Measurements from ENCODE around the gene REM2. TPM values are rescaled to one million over a fixed set of nuclear protein-coding genes. Genes with fewer than 3 reads are reported as not detected.

REM2 gene
- total RNA-seq, 1 experiment from 2014 or later: 1.5 TPM

DNA sequence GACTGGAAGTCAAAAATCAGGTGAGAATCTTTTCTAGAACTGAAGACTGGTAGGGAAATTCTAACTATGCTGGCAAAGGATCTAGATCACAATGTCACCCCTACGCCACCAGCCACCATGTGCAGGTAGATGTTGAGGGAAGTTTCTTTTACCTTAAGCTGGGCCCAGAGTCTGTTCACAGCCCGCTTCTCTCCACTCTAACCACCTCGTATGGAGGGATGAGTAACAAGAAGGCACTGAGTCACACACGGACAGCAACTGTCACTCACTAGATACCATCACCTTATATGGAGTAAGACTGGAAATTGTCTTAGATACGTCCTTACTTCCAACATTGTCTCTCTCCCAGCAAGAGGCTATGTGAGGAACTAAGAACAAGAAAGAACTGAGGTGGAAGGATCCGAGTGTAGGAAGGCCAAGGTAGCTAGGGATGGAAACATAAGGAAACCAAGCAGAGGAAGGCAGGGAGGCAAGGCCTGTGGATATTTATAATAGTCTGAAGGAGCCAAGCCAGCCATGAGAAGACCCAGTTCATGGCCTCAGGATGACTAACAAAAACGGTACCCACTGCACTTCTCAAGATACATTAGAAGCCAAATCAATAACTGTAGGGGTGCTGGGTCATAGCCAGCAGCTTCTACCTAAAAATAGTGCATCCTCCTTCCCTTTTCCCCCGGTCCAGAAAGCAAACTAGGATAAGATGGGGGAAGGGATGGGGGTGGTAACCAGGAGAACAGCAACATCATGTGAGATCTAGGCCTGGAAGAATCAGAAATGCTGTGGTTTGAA, 15.5 kb downstream of the REM2 start (continued):
- TF ChIP-seq, protein P1, sequence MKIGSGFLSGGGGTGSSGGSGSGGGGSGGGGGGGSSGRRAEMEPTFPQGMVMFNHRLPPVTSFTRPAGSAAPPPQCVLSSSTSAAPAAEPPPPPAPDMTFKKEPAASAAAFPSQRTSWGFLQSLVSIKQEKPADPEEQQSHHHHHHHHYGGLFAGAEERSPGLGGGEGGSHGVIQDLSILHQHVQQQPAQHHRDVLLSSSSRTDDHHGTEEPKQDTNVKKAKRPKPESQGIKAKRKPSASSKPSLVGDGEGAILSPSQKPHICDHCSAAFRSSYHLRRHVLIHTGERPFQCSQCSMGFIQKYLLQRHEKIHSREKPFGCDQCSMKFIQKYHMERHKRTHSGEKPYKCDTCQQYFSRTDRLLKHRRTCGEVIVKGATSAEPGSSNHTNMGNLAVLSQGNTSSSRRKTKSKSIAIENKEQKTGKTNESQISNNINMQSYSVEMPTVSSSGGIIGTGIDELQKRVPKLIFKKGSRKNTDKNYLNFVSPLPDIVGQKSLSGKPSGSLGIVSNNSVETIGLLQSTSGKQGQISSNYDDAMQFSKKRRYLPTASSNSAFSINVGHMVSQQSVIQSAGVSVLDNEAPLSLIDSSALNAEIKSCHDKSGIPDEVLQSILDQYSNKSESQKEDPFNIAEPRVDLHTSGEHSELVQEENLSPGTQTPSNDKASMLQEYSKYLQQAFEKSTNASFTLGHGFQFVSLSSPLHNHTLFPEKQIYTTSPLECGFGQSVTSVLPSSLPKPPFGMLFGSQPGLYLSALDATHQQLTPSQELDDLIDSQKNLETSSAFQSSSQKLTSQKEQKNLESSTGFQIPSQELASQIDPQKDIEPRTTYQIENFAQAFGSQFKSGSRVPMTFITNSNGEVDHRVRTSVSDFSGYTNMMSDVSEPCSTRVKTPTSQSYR (CRISPR knock-in tag; IDR thresholded peaks at IDR 0.05): no peak
- TF ChIP-seq ZNF512 (CRISPR knock-in tag; IDR thresholded peaks at IDR 0.05; ENCODE audit: borderline replicate concordance) (no peak), NFE2L1 (CRISPR knock-in tag; IDR thresholded peaks at IDR 0.05) (no peak), USF1 (CRISPR knock-in tag; IDR thresholded peaks at IDR 0.05) (no peak), ZNF671 (CRISPR knock-in tag; IDR thresholded peaks at IDR 0.05) (no peak), GRHL2 (CRISPR knock-in tag; IDR thresholded peaks at IDR 0.05; ENCODE audit: insufficient replicate concordance, severe bottlenecking) (no peak), ZNF396 (CRISPR knock-in tag; IDR thresholded peaks at IDR 0.05; ENCODE audit: borderline replicate concordance) (no peak)

DNA sequence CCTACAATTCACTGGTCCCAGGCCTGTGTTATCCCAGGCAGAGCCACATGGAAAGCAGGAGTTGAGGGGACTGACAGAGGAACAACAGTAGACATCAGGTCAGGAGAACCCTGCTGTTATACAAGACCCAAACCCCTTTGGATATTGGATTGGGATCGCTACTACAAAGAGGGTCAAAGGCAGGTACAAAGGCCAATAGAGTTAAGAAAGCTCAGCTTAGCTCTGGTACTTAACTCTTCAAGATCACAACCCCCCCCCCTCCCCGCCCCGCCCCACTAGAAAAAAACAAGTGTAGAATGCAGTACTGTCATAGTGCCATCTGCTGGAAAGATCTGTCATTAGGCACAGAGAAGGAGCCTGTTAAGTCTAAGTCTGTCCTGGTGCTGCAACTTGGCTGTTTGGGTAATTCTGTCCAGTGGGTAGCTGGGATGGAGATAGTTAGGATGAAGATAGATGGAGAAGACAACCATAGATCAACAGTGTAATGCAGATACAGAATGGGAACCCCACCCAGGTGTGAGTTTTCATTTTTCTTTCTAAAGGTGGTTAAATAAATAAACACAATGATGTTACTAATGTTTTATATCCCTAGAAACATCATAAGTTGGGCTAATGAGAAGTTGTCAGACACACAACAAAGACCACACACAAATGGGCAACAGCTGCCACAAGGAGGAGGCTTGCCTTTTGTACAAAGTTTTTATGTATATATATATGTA, 17.2 kb downstream of the REM2 start:
- CTCF ChIA-PET: interaction anchor here (0.5 to 4.0 kb wide), 43 partner anchors 8 to 344 kb away, joined by 3 to 52 read pairs (median 4); partner anchors contain the start of genes HAUS4, LRP10, OXA1L and PRMT5
- ATAC-seq (peak; percentile 79), DNase-seq (ENCODE audit: low spot score) (peak; percentile 28)
- Mint-ChIP-seq H3K36me3 (peaks cover 43% of the 10 kb centered on the region), H3K9me3 (no peaks in the 10 kb centered on the region), H3K4me1 (peaks cover 8% of the 10 kb centered on the region), H3K4me3 (no peak overlapping the region), H3K27ac (no peak overlapping the region), H3K27me3 (ENCODE audit: low read depth) (peaks cover 49% of the 10 kb centered on the region)
- POLR2A ChIA-PET: interaction anchor here (0.9 to 2.1 kb wide), 4 partner anchors 14 to 77 kb away, joined by 4 to 6 read pairs (median 4); partner anchors contain the start of genes LRP10 and REM2
- peak; percentile 31; the same call in 1 of the 2 replicates for TF ChIP-seq GABPB1 (CRISPR knock-in tag; IDR thresholded peaks at IDR 0.05)
- TF ChIP-seq FOXP1 (CRISPR knock-in tag; IDR thresholded peaks at IDR 0.05; ENCODE audit: borderline replicate concordance): no peak
- TF ChIP-seq, protein P2, sequence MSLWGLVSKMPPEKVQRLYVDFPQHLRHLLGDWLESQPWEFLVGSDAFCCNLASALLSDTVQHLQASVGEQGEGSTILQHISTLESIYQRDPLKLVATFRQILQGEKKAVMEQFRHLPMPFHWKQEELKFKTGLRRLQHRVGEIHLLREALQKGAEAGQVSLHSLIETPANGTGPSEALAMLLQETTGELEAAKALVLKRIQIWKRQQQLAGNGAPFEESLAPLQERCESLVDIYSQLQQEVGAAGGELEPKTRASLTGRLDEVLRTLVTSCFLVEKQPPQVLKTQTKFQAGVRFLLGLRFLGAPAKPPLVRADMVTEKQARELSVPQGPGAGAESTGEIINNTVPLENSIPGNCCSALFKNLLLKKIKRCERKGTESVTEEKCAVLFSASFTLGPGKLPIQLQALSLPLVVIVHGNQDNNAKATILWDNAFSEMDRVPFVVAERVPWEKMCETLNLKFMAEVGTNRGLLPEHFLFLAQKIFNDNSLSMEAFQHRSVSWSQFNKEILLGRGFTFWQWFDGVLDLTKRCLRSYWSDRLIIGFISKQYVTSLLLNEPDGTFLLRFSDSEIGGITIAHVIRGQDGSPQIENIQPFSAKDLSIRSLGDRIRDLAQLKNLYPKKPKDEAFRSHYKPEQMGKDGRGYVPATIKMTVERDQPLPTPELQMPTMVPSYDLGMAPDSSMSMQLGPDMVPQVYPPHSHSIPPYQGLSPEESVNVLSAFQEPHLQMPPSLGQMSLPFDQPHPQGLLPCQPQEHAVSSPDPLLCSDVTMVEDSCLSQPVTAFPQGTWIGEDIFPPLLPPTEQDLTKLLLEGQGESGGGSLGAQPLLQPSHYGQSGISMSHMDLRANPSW (CRISPR knock-in tag; conservative IDR thresholded peaks at IDR 0.05; ENCODE audit: low read depth): no peak
- 0 out of 2 replicates have a peak, but pooled peaks have one; percentile 27 for TF ChIP-seq CTCF (IDR thresholded peaks at IDR 0.05)
- TF ChIP-seq TP53 (CRISPR knock-in tag; IDR thresholded peaks at IDR 0.05): no peak

Data from WTC11 (cell line).